RPMI7951 (cell line): ENCODE measurements around the gene CLEC10A. TPM values are rescaled to one million over a fixed set of nuclear protein-coding genes. Genes with fewer than 3 reads are reported as not detected.

Experiments used
- DNase-seq: peaks from one replicate; pipeline ENCODE4 v3.0.0-alpha.2; 2012; ENCODE audit warnings: low read depth
- total RNA-seq: library from RNA; depleted of rRNA; stranded (reverse); fragments of >200 nt; shearing (Covaris generic); gene quantifications from 2 replicates; pipeline ENCODE4 v1.2.3, GENCODE V29; 2014; rRNA removed

The CLEC10A gene
- total RNA-seq, 1 experiment from 2014 or later: not detected

- no peak for DNase-seq
Observed at GRCh38 chr17:7039832-7040231, 40.2 kb downstream of the CLEC10A start.

- no peak for DNase-seq
Observed at GRCh38 chr17:7038025-7038862, 41.8 kb downstream of the CLEC10A start.

GRCh38 chr17:7035591-7036368, 44.3 kb downstream of the CLEC10A start, which contains the start of gene SLC16A13:
Gene SLC16A13 (plus strand): TSS chr17:7036015. CDS start chr17:7036383, 368 bp downstream.
- DNase-seq: peak; percentile 92

- DNase-seq: no peak
Observed at GRCh38 chr17:7034955-7035590, 45.0 kb downstream of the CLEC10A start.

- DNase-seq: no peak
Observed at GRCh38 chr17:7029659-7030058, 50.4 kb downstream of the CLEC10A start.

GRCh38 chr17:7029096-7029495, 51.0 kb downstream of the CLEC10A start:
- DNase-seq: no peak

- no peak for DNase-seq
Observed at GRCh38 chr17:7027335-7027734, 52.7 kb downstream of the CLEC10A start.

- DNase-seq: no peak
Observed at GRCh38 chr17:7026471-7027115, 53.5 kb downstream of the CLEC10A start.

GRCh38 chr17:7025245-7025644, 54.8 kb downstream of the CLEC10A start:
- no peak for DNase-seq

Other genes with a start within 250 kb of the CLEC10A start
- gene TEKT1, start 248.5 kb downstream of the CLEC10A start, total RNA-seq: not detected in 2 replicates
- not detected in 2 replicates for gene ALOX12, start 84.2 kb downstream of the CLEC10A start, total RNA-seq
- gene RNASEK, start 67.6 kb downstream of the CLEC10A start, total RNA-seq: 156 and 180 TPM in 2 replicates
- gene BCL6B, start 57.2 kb downstream of the CLEC10A start, total RNA-seq: not detected in 2 replicates
- 0.12 and 0.20 TPM in 2 replicates for gene SLC16A13, start 44.2 kb downstream of the CLEC10A start, total RNA-seq
- gene SLC16A11, start 36.2 kb downstream of the CLEC10A start, total RNA-seq: 0.49 TPM in 1 of 2 replicates, not detected in the other
- not detected in 2 replicates for gene ASGR2, start 34.6 kb upstream of the CLEC10A start, total RNA-seq
- not detected in 2 replicates for gene ASGR1, start 99.1 kb upstream of the CLEC10A start, total RNA-seq
- 6.5 and 6.6 TPM in 2 replicates for gene DLG4, start 139.6 kb upstream of the CLEC10A start, total RNA-seq
- 287 and 295 TPM in 2 replicates for gene ACADVL, start 139.7 kb upstream of the CLEC10A start, total RNA-seq
- gene DVL2, start 154.3 kb upstream of the CLEC10A start, total RNA-seq: 24.6 and 25.0 TPM in 2 replicates
- 24.7 and 40.3 TPM in 2 replicates for gene PHF23, start 159.2 kb upstream of the CLEC10A start, total RNA-seq
- 451 and 468 TPM in 2 replicates for gene GABARAP, start 162.2 kb upstream of the CLEC10A start, total RNA-seq
- gene CTDNEP1, start 171.5 kb upstream of the CLEC10A start, total RNA-seq: 37.4 and 38.0 TPM in 2 replicates
- 23.7 and 28.2 TPM in 2 replicates for gene ELP5, start 172.0 kb upstream of the CLEC10A start, total RNA-seq
- 0.48 and 2.0 TPM in 2 replicates for gene CLDN7, start 182.2 kb upstream of the CLEC10A start, total RNA-seq
- 0.20 TPM in 1 of 2 replicates, not detected in the other for gene SLC2A4, start 201.5 kb upstream of the CLEC10A start, total RNA-seq
- gene YBX2, start 214.4 kb upstream of the CLEC10A start, total RNA-seq: 0.49 and 0.60 TPM in 2 replicates
- gene EIF5A, start 227.4 kb upstream of the CLEC10A start, total RNA-seq: 414 and 526 TPM in 2 replicates
- 92.7 and 97.9 TPM in 2 replicates for gene GPS2, start 235.1 kb upstream of the CLEC10A start, total RNA-seq
- gene NEURL4, start 249.1 kb upstream of the CLEC10A start, total RNA-seq: 3.5 and 4.8 TPM in 2 replicates